ENCODE results near the gene SMAP2.

Gene SMAP2

GRCh38 chr1:40390857-40391256 lies 17.3 kb downstream of the SMAP2 start:
- DNase-seq (ENCODE audit: low read depth), result no peak

DNA sequence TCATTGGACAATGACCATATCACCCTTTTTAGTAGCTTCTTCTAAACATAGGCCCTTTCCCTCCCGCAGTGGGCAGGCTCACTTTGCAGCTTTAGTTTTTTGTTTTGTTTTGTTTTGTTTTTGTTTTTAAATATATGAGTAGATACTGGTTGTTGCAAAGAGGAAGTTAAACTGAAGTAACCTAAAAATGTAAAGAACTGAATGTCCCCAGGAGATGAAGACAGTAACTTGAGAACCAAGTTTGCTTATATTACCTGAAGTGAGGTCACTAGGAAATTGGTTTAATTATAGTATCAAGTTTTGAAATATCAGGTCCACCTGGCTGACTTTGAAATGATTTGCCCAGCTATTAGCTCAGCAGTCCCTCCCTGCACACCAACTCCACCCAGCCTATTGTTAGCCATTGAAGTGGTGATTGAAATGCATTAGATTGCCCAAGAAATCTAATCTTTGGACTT lies 18.2 kb downstream of the SMAP2 start:
- no peak for DNase-seq (ENCODE audit: low read depth)

GRCh38 chr1:40392221-40392620 lies 18.7 kb downstream of the SMAP2 start:
- DNase-seq (ENCODE audit: low read depth), result peak; percentile 93

GRCh38 chr1:40393173-40393572 lies 19.6 kb downstream of the SMAP2 start:
- DNase-seq (ENCODE audit: low read depth), result no peak

DNA sequence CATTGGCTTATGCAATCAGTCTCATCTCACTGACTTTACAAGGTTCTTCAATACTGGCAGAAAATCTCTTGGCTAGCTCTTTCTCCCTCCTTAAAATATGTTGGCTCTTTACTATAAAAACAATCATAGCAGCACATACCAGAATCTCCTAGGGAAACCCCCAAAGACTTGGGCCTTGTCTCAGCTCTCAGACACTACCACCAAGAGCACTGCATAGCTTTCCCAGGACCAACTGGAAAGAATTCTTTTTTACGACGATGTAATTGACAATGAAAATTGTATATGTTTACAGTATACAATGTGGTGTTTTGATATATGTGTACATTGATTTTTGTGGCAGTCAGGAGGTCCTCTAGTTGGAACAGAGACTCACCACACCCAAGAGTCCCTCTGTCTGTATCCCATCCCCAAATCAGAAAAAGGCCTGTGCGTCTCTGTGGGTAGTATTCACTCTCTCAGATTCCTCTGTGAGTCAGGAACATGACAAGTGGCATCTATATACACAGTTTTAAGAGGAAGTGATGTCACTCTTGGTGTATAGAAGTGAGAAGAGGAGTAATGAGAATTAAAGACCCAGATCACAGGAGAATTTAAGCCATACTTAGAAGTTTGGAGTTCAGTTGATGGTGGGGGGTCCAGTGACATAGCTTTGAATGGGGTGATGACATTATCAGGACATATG lies 21.1 kb downstream of the SMAP2 start:
- peak; percentile 35 for DNase-seq (ENCODE audit: low read depth)

DNA sequence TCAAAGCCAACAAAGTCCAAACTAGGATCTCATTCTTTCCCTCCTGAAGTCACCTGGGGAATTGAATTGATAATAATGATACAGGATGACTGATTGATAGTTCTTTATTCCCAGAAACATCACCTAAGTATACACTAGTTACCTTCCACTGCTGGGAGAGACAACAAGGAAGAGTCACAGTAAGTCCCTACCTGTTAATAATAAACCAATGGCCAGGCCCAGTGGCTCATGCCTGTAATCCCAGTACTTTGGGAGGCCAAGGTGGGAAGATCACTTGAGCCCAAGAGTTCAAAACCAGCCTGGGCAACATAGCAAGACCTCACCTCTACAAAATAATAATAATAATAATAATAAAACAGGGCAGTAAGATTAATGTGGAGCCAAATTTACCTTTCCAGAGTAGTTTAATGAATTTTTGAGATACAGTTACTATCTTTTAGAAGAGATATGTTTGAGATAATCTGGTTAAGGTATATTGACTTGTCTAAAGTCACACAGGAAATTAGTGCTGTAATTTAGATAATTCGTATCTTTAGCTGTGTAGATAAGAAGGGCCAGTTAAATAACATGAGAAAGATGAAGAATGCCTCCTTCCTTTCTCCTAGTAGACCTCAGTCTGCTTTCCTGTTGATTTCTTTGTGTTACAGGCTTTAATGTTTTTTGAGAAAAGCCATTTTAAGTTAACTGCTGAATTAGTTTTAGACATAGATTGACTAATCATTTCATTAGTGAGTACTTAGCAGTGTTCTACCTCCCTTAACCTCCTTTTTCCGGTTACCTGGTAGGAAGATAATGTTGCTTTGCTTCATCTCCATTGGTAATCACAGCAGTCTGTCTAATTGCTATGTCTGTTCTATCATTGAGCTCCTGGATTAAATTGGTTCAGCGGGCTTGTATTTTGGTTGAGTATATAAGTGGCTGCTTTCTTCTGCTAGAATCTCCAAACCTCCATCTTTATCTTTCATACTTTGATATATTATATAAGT lies 22.0 kb downstream of the SMAP2 start:
- no peak for DNase-seq (ENCODE audit: low read depth)

- peak; percentile 31 for DNase-seq (ENCODE audit: low read depth)
Observed at GRCh38 chr1:40396420-40396819, 22.9 kb downstream of the SMAP2 start.

- no peak for DNase-seq (ENCODE audit: low read depth)
Observed at GRCh38 chr1:40397258-40397657, 23.7 kb downstream of the SMAP2 start.

GRCh38 chr1:40399984-40400704 lies 26.6 kb downstream of the SMAP2 start:
- no peak for DNase-seq (ENCODE audit: low read depth)

- DNase-seq (ENCODE audit: low read depth), result no peak
Observed at GRCh38 chr1:40401473-40402201, 28.1 kb downstream of the SMAP2 start.

DNA sequence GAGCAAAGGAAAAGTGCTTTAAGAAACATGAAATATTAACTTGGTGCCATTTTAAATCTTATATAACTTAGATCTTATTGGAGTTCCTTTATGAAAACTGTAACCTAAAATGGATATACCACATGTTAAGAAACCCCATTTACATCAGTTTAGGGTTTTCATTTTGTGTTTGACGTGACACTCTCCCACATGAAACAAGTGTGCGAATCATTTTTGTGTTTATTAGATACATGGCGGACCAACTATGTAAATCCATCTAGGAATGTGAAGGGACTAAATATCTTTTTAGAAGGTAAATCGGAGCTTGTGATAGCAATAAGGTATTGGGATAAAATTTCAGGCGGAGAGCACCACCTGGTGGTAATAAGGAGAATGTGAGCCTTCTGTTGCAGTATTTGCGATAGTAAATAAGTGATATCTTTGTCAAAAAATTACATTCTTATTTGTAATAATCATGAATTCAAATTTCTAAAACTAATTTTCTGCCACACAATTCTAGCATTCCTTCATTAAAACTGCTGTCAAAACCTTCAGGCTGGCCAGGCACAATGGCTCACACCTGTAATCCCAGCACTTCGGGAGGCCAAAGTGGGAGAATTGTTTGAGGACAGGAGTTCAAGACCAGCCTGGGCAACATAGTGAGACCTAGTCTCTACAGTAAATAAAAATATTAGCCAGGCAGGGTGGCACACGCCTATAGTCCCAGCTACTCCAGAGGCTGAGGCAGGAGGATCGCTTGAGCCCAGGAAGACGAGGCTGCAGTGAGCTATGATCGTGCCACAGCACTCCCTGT lies 31.3 kb downstream of the SMAP2 start:
- peak; percentile 59 for DNase-seq (ENCODE audit: low read depth)

- peak; percentile 81 for DNase-seq (ENCODE audit: low read depth)
Observed at GRCh38 chr1:40405812-40406211, 32.3 kb downstream of the SMAP2 start.

DNA sequence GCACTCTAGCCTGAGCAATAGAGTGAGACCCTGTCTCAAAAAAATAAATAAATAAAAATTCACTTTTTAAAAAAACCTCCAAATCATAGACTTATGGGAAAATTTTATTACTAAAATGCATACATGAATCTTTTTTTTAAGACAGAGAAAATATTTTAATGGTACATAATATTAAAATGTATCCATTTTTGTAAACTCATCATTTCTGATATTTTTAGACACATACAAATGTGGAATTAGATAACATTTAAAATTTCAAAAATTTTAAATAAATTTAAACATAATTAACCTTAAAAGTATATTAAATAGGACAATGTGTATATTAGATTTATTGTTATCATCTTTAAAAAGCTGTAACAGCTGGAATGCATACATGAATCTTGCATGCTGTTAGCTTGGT lies 33.9 kb downstream of the SMAP2 start:
- no peak for DNase-seq (ENCODE audit: low read depth)

DNA sequence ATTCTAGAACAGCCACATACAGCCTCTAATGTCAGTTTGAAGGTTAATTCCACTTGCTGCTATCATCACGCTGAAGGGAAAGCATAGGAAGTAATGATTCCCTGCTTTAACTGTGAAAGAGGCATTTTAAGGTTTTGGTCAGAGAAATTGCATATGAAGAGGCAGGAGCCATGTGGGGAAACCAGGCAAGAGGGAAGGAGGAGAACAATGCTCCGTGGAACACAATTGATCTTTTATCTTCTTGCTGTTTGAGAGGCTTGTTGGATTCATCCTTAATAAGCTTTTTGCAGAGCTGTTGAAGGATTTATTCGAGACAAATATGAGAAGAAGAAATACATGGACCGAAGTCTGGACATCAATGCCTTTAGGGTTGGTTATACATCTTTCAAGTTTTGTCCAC lies 35.9 kb downstream of the SMAP2 start:
- no peak for DNase-seq (ENCODE audit: low read depth)

- no peak for DNase-seq (ENCODE audit: low read depth)
Observed at GRCh38 chr1:40411294-40411693, 37.8 kb downstream of the SMAP2 start.

GRCh38 chr1:40411843-40412242 lies 38.3 kb downstream of the SMAP2 start:
- no peak for DNase-seq (ENCODE audit: low read depth)

- no peak for DNase-seq (ENCODE audit: low read depth)
Observed at GRCh38 chr1:40413527-40414252, 40.2 kb downstream of the SMAP2 start.

DNA sequence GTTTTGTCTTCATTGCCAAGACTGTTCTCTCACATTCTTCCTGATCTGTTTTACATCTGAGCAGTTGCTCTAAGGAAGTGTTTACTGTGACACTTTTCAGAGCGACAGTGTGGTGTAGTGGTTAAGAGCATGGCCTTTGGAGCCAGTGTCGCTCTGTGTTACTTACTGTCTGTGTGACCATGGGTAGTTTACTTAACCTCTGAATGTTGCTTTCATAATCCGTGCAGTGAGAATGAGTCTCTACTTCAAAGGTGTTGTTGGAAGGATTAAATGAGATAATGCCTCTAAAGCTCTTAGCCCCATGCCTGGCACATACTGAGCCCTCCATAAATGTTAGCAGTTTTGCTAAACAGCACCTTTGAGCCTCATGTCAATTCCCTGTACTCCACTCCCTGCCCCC lies 40.8 kb downstream of the SMAP2 start:
- no peak for DNase-seq (ENCODE audit: low read depth)

DNA sequence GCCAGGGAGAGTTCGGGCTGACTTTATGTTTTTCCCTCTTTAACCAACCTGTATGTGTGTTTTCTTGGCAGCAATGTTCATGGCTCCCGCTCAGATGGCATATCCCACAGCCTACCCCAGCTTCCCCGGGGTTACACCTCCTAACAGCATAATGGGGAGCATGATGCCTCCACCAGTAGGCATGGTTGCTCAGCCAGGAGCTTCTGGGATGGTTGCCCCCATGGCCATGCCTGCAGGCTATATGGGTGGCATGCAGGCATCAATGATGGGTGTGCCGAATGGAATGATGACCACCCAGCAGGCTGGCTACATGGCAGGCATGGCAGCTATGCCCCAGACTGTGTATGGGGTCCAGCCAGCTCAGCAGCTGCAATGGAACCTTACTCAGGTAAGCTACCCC lies 43.2 kb downstream of the SMAP2 start:
- DNase-seq (ENCODE audit: low read depth), result no peak
